Keratinocyte (primary cell): ENCODE measurements around the gene MTX3. TPM values are rescaled to one million over a fixed set of nuclear protein-coding genes. Genes with fewer than 3 reads are reported as not detected.
A peak's percentile ranks its signal among the peaks of the same experiment; 100 is the strongest.

ENCODE experiments used
- DNase-seq: peaks from one replicate; pipeline ENCODE4 v3.0.0-alpha.2; 2011; ENCODE audit warnings: low read depth, missing footprints, low spot score
- FAIRE-seq: peaks from 2 replicates; lab custom pipeline; 2011; peaks lifted over from hg19 to GRCh38; lab: Jason Lieb, UNC
- H2AFZ ChIP-seq: 2 replicates; pipeline ENCODE4 v1.6.0; 2012; ENCODE audit warnings: low read length, control low read depth, inconsistent platforms; ENCODE audit not compliant: control insufficient read depth
- H3K27ac ChIP-seq: 2 replicates; pipeline ENCODE4 v1.5.1; 2011; ENCODE audit warnings: low read length; ENCODE audit not compliant: control insufficient read depth, insufficient read depth
- H3K27me3 ChIP-seq: 3 replicates; pipeline ENCODE4 v1.6.0; 2011; ENCODE audit warnings: low read length; ENCODE audit not compliant: control insufficient read depth, insufficient read depth; ENCODE audit errors: extremely low read depth
- H3K36me3 ChIP-seq, 2 experiments: 2 replicates in 1 of 2; 3 replicates in 1 of 2; pipeline ENCODE4 v1.5.1; 2011; ENCODE audit warnings: low read length in 2 of 2, mild to moderate bottlenecking in 1 of 2; ENCODE audit not compliant: control insufficient read depth in 2 of 2, insufficient read depth in 2 of 2; ENCODE audit errors: extremely low read depth in 1 of 2
- H3K4me1 ChIP-seq: 3 replicates; pipeline ENCODE4 v1.5.1; 2011; ENCODE audit warnings: low read length; ENCODE audit not compliant: control insufficient read depth, insufficient read depth; ENCODE audit errors: extremely low read depth
- H3K4me2 ChIP-seq: 3 replicates; pipeline ENCODE4 v1.6.0; 2011; ENCODE audit warnings: low read depth, low read length; ENCODE audit not compliant: control insufficient read depth, insufficient read depth; ENCODE audit errors: extremely low read depth
- H3K4me3 ChIP-seq, 3 experiments: fragments of 200-600 bp in 1 of 3; sonication (generic) in 1 of 3; 2 replicates in 2 of 3; 3 replicates in 1 of 3; pipeline ENCODE4 v1.5.1; 2011 to 2016; ENCODE audit warnings: low read length in 3 of 3, mild to moderate bottlenecking in 3 of 3, control low read depth in 2 of 3, inconsistent platforms in 1 of 3, low read depth in 1 of 3, mixed read lengths in 1 of 3, mixed run types in 1 of 3, moderate library complexity in 1 of 3; ENCODE audit not compliant: control insufficient read depth in 2 of 3, insufficient read depth in 2 of 3; ENCODE audit errors: extremely low read depth in 1 of 3
- H3K79me2 ChIP-seq: 2 replicates; pipeline ENCODE4 v1.6.0; 2012; ENCODE audit warnings: low read length; ENCODE audit not compliant: control insufficient read depth, insufficient read depth
- H3K9ac ChIP-seq: 3 replicates; pipeline ENCODE4 v1.6.0; 2011; ENCODE audit warnings: low read length; ENCODE audit not compliant: control insufficient read depth, insufficient read depth; ENCODE audit errors: extremely low read depth
- H3K9me1 ChIP-seq: 3 replicates; pipeline ENCODE4 v1.6.0; 2011; ENCODE audit warnings: low read length; ENCODE audit not compliant: control insufficient read depth, insufficient read depth; ENCODE audit errors: extremely low read depth
- H3K9me3 ChIP-seq: 2 replicates; pipeline ENCODE4 v1.5.1; 2012; ENCODE audit warnings: low read depth, low read length; ENCODE audit not compliant: control insufficient read depth
- H4K20me1 ChIP-seq: 3 replicates; pipeline ENCODE4 v1.6.0; 2011; ENCODE audit warnings: low read length; ENCODE audit not compliant: control insufficient read depth, insufficient read depth; ENCODE audit errors: extremely low read depth
- CTCF ChIP-seq, 3 experiments: IDR thresholded peaks in 1 of 3; conservative IDR thresholded peaks in 1 of 3; optimal IDR thresholded peaks in 1 of 3; 2 replicates in 2 of 3; 3 replicates in 1 of 3; pipeline versions ENCODE3 to v1.5.1; 2011; ENCODE audit warnings: low read length in 3 of 3, mild to moderate bottlenecking in 3 of 3, moderate library complexity in 2 of 3, control low read depth in 1 of 3, inconsistent platforms in 1 of 3; ENCODE audit not compliant: insufficient read depth in 2 of 3; ENCODE audit errors: extremely low read depth in 1 of 3
- EZH2 ChIP-seq: IDR thresholded peaks from one replicate; pipeline ENCODE4 v1.6.1; 2012; ENCODE audit warnings: inconsistent platforms, mild to moderate bottlenecking, low read length, moderate library complexity
- dilution Hi-C: fragments of 300-500 bp; cut with MboI; formaldehyde crosslinking; loops from one replicate; pipeline ENCODE4 v1.7.0; 2020; ENCODE audit warnings: low sequenced_read_pairs; ENCODE audit not compliant: extremely low pct_ligation_motif_present
- polyA plus RNA-seq, 5 experiments: library from polyadenylated mRNA; depleted of rRNA in 3 of 5; stranded (reverse) in 3 of 5; stranded (forward) in 1 of 5; unstranded in 1 of 5; fragments of >200 nt; gene quantifications; 1 replicate in 1 of 5; 2 replicates in 3 of 5; 3 replicates in 1 of 5; pipeline versions ENCODE4 v1.2.1 to v1.2.3, GENCODE V29; 2011 to 2012; ENCODE audit warnings: missing spikeins in 2 of 5, low read depth in 1 of 5, low replicate concordance in 1 of 5

MTX3 gene
- polyA plus RNA-seq, 1 donor (not counting 4 experiments of a cell fraction or from before 2014, with no cell fraction given) = 14.3 TPM

- Histone ChIP-seq H3K4me2 (peak overlapping the region; percentile 42), H4K20me1 (no peaks in the 10 kb centered on the region), H2AFZ (peak overlapping the region; percentile 85), H3K9me3 (no peaks in the 10 kb centered on the region), H3K4me1 (peaks cover 24% of the 10 kb centered on the region), H3K9me1 (no peaks in the 10 kb centered on the region), H3K36me3 (no peaks in the 10 kb centered on the region), H3K27me3 (no peaks in the 10 kb centered on the region), H3K79me2 (no peaks in the 10 kb centered on the region), H3K4me3 (no peak overlapping the region), H3K9ac (no peak overlapping the region), H3K27ac (peak overlapping the region; percentile 2)
- DNase-seq (no peak), FAIRE-seq (peak; percentile 62)
- TF ChIP-seq EZH2 = no peak
- no peak for TF ChIP-seq CTCF (optimal IDR thresholded peaks at IDR 0.05 in 1 of 3, IDR thresholded peaks at IDR 0.05 in 1 of 3, conservative IDR thresholded peaks at IDR 0.05 in 1 of 3; ENCODE audit: extremely low read depth in 1 of 3, insufficient read depth in 2 of 3, low read length in 3 of 3)
- dilution Hi-C loops = no loop called here
Observed at GRCh38 chr5:79961716-79962574, 29.1 kb downstream of the MTX3 start.

- Histone ChIP-seq H3K79me2 (no peaks in the 10 kb centered on the region), H3K36me3 (no peaks in the 10 kb centered on the region), H2AFZ (no peak overlapping the region), H3K27ac (no peak overlapping the region), H4K20me1 (no peaks in the 10 kb centered on the region), H3K9me1 (no peaks in the 10 kb centered on the region), H3K4me1 (peaks cover 45% of the 10 kb centered on the region), H3K9me3 (no peaks in the 10 kb centered on the region), H3K4me3 (no peak overlapping the region), H3K27me3 (no peaks in the 10 kb centered on the region), H3K9ac (no peak overlapping the region), H3K4me2 (no peak overlapping the region)
- no peak for TF ChIP-seq CTCF (optimal IDR thresholded peaks at IDR 0.05 in 1 of 3, IDR thresholded peaks at IDR 0.05 in 1 of 3, conservative IDR thresholded peaks at IDR 0.05 in 1 of 3; ENCODE audit: extremely low read depth in 1 of 3, insufficient read depth in 2 of 3, low read length in 3 of 3)
- no peak for TF ChIP-seq EZH2
- no peak for DNase-seq
- FAIRE-seq = peak; percentile 39
- dilution Hi-C loops = no loop called here
Observed at GRCh38 chr5:79959407-79959806, 31.7 kb downstream of the MTX3 start.
